ENCODE data around the gene SEMA6A. TPM values are rescaled to one million over a fixed set of nuclear protein-coding genes. Genes with fewer than 3 reads are reported as not detected.

Gene SEMA6A
- polyA plus RNA-seq, 1 donor (not counting 4 experiments of a cell fraction or from before 2014, with no cell fraction given): 0.68 TPM

DNA sequence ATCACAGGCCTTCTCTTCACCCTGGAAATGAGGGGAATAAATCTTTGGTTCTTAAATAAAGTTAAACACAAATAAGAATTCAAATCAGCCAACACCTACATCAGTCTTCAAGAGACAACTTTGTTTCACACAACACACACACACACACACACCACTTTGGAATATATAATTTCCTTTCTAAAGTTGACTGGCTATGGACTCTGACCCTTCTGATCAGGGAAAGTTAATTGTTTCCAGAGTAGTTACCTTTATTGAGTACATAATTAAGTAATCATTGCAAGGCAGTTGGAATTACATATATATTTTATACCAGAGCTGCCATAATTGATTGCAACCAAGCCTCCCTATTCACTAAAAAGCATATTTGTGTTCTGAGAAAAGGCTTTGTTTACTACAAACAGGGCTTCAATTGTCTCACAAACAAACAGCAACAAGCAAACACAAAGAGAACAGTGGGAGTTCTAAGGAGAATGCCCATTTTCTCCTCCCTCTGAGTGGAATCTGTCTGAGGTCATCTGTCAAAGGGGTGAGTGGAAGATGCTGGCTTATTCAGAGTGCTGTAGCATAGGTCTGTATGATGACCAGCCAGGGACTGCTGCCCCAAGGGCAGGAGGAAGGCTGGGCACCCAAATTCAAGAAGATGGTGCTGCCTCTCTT lies 136.6 kb downstream of the SEMA6A start:
- Histone ChIP-seq H3K9me3 (ENCODE audit: control insufficient read depth, low read depth, low read length) (no peaks in the 10 kb centered on the region), H3K9ac (ENCODE audit: control insufficient read depth, extremely low read depth, insufficient read depth, low read length) (no peak overlapping the region), H3K4me2 (ENCODE audit: control insufficient read depth, extremely low read depth, insufficient read depth, low read depth, low read length) (no peak overlapping the region), H3K4me1 (ENCODE audit: control insufficient read depth, extremely low read depth, insufficient read depth, low read length) (no peaks in the 10 kb centered on the region), H4K20me1 (ENCODE audit: control insufficient read depth, extremely low read depth, insufficient read depth, low read length) (no peaks in the 10 kb centered on the region), H3K9me1 (ENCODE audit: control insufficient read depth, extremely low read depth, insufficient read depth, low read length) (no peaks in the 10 kb centered on the region), H3K27ac (ENCODE audit: control insufficient read depth, insufficient read depth, low read length) (no peak overlapping the region), H3K27me3 (ENCODE audit: control insufficient read depth, extremely low read depth, insufficient read depth, low read length) (no peaks in the 10 kb centered on the region), H3K4me3 (ENCODE audit: control insufficient read depth in 2 of 3, extremely low read depth in 1 of 3, insufficient read depth in 2 of 3, low read depth in 1 of 3, low read length in 3 of 3) (no peak overlapping the region), H3K36me3 (ENCODE audit: control insufficient read depth in 2 of 2, extremely low read depth in 1 of 2, insufficient read depth in 2 of 2, low read length in 2 of 2) (no peaks in the 10 kb centered on the region), H2AFZ (ENCODE audit: control insufficient read depth, low read length) (no peak overlapping the region), H3K79me2 (ENCODE audit: control insufficient read depth, insufficient read depth, low read length) (no peaks in the 10 kb centered on the region)
- no peak for DNase-seq (ENCODE audit: low read depth, low spot score)
- no peak for FAIRE-seq
- TF ChIP-seq, protein P1, sequence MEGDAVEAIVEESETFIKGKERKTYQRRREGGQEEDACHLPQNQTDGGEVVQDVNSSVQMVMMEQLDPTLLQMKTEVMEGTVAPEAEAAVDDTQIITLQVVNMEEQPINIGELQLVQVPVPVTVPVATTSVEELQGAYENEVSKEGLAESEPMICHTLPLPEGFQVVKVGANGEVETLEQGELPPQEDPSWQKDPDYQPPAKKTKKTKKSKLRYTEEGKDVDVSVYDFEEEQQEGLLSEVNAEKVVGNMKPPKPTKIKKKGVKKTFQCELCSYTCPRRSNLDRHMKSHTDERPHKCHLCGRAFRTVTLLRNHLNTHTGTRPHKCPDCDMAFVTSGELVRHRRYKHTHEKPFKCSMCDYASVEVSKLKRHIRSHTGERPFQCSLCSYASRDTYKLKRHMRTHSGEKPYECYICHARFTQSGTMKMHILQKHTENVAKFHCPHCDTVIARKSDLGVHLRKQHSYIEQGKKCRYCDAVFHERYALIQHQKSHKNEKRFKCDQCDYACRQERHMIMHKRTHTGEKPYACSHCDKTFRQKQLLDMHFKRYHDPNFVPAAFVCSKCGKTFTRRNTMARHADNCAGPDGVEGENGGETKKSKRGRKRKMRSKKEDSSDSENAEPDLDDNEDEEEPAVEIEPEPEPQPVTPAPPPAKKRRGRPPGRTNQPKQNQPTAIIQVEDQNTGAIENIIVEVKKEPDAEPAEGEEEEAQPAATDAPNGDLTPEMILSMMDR (optimal IDR thresholded peaks at IDR 0.05 in 1 of 3, IDR thresholded peaks at IDR 0.05 in 1 of 3, conservative IDR thresholded peaks at IDR 0.05 in 1 of 3; ENCODE audit: extremely low read depth in 1 of 3, insufficient read depth in 2 of 3, low read length in 3 of 3): no peak
- no peak for TF ChIP-seq EZH2 (IDR thresholded peaks at IDR 0.05; ENCODE audit: low read length)
- dilution Hi-C loops (cut with MboI; ENCODE audit: extremely low pct_ligation_motif_present, low sequenced_read_pairs): no loop called here

DNA sequence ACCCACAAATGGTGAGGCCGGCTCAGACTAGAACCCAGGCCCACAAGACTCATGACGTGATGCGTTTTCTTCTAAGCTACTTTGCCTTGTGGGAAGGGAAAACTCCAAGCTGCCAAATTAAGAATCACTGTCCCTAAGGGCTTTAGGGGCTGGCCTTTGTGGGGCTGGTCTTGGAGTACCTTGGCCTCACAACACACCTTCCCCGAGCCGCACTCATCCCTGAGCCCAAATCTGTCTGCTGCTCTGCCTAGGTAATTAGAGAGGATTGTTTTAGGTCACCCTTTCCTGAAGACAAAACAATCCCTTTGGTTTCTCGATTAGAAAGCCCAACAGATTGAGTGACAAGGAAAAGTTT lies 137.3 kb downstream of the SEMA6A start:
- Histone ChIP-seq H2AFZ (ENCODE audit: control insufficient read depth, low read length) (no peak overlapping the region), H3K9ac (ENCODE audit: control insufficient read depth, extremely low read depth, insufficient read depth, low read length) (no peak overlapping the region), H3K27ac (ENCODE audit: control insufficient read depth, insufficient read depth, low read length) (no peak overlapping the region), H3K9me1 (ENCODE audit: control insufficient read depth, extremely low read depth, insufficient read depth, low read length) (no peaks in the 10 kb centered on the region), H3K9me3 (ENCODE audit: control insufficient read depth, low read depth, low read length) (no peaks in the 10 kb centered on the region), H3K36me3 (ENCODE audit: control insufficient read depth in 2 of 2, extremely low read depth in 1 of 2, insufficient read depth in 2 of 2, low read length in 2 of 2) (no peaks in the 10 kb centered on the region), H4K20me1 (ENCODE audit: control insufficient read depth, extremely low read depth, insufficient read depth, low read length) (no peaks in the 10 kb centered on the region), H3K27me3 (ENCODE audit: control insufficient read depth, extremely low read depth, insufficient read depth, low read length) (no peaks in the 10 kb centered on the region), H3K79me2 (ENCODE audit: control insufficient read depth, insufficient read depth, low read length) (no peaks in the 10 kb centered on the region), H3K4me3 (ENCODE audit: control insufficient read depth in 2 of 3, extremely low read depth in 1 of 3, insufficient read depth in 2 of 3, low read depth in 1 of 3, low read length in 3 of 3) (no peak overlapping the region), H3K4me1 (ENCODE audit: control insufficient read depth, extremely low read depth, insufficient read depth, low read length) (no peaks in the 10 kb centered on the region), H3K4me2 (ENCODE audit: control insufficient read depth, extremely low read depth, insufficient read depth, low read depth, low read length) (no peak overlapping the region)
- FAIRE-seq (no peak), DNase-seq (ENCODE audit: low read depth, low spot score) (no peak)
- dilution Hi-C loops (cut with MboI; ENCODE audit: extremely low pct_ligation_motif_present, low sequenced_read_pairs): no loop called here
- TF ChIP-seq EZH2 (IDR thresholded peaks at IDR 0.05; ENCODE audit: low read length): no peak
- TF ChIP-seq, protein P1 (optimal IDR thresholded peaks at IDR 0.05 in 1 of 3, IDR thresholded peaks at IDR 0.05 in 1 of 3, conservative IDR thresholded peaks at IDR 0.05 in 1 of 3; ENCODE audit: extremely low read depth in 1 of 3, insufficient read depth in 2 of 3, low read length in 3 of 3): no peak
